H1 (cell line): ENCODE measurements around the gene BLOC1S3. TPM values are rescaled to one million over a fixed set of nuclear protein-coding genes. Genes with fewer than 3 reads are reported as not detected.

Source experiments
- CTCF ChIA-PET: fragments of 300-600 bp; sonication (Branson Sonifier 250); formaldehyde crosslinking; loops from one replicate; lab custom pipeline; 2021; ENCODE audit not compliant: partially characterized antibody; lab: Charles Lee
- POLR2A ChIA-PET: fragments of 300-600 bp; sonication (Branson Sonifier 250); formaldehyde crosslinking; loops from one replicate; lab custom pipeline; 2021; ENCODE audit warnings: inconsistent platforms; ENCODE audit not compliant: partially characterized antibody; lab: Charles Lee
- DNase-seq, 2 experiments: peaks; one replicate each; pipeline versions ENCODE4 v3.0.0 to v3.0.0-alpha.2; 2010 to 2022; ENCODE audit warnings: low spot score in 2 of 2, low read depth in 1 of 2, mixed read lengths in 1 of 2
- FAIRE-seq: peaks from 2 replicates; lab custom pipeline; 2011; peaks lifted over from hg19 to GRCh38; lab: Jason Lieb, UNC
- H2AFZ ChIP-seq: 2 replicates; pipeline ENCODE4 v1.8.1; 2012; ENCODE audit warnings: low read length, inconsistent platforms
- H2AK5ac ChIP-seq: 2 replicates; pipeline ENCODE4 v1.6.1; 2013; ENCODE audit warnings: low read depth, low read length
- H2BK120ac ChIP-seq: replicated peaks from 2 replicates; pipeline ENCODE3; 2013; ENCODE audit warnings: low read depth, low read length, inconsistent platforms
- H2BK12ac ChIP-seq: 2 replicates; pipeline ENCODE4 v1.6.1; 2013; ENCODE audit warnings: low read depth, low read length
- H2BK15ac ChIP-seq: 2 replicates; pipeline ENCODE4 v1.6.1; 2013; ENCODE audit warnings: low read length
- H2BK20ac ChIP-seq: 2 replicates; pipeline ENCODE4 v1.6.1; 2013; ENCODE audit warnings: low read length
- H2BK5ac ChIP-seq: 2 replicates; pipeline ENCODE4 v1.6.1; 2013; ENCODE audit warnings: low read depth, low read length
- H3K14ac ChIP-seq: 2 replicates; pipeline ENCODE4 v1.6.1; 2013; ENCODE audit warnings: inconsistent platforms; ENCODE audit not compliant: insufficient read length
- H3K18ac ChIP-seq: 2 replicates; pipeline ENCODE4 v1.6.1; 2013; ENCODE audit warnings: low read length; ENCODE audit errors: extremely low read depth
- H3K23ac ChIP-seq: 2 replicates; pipeline ENCODE4 v1.6.1; 2013; ENCODE audit warnings: inconsistent platforms; ENCODE audit not compliant: insufficient read length
- H3K23me2 ChIP-seq: 2 replicates; pipeline ENCODE4 v1.6.1; 2013; ENCODE audit warnings: low read depth, low read length
- H3K27ac ChIP-seq: 2 replicates; pipeline ENCODE4 v1.6.1; 2011; ENCODE audit warnings: low read depth, low read length, inconsistent platforms
- H3K27me3 ChIP-seq, 4 experiments: replicated peaks in 1 of 4; 1 replicate in 1 of 4; 2 replicates in 3 of 4; pipeline versions ENCODE4 v1.6.1 to v1.8.1; 2011 to 2013; ENCODE audit warnings: low read length in 3 of 4, mild to moderate bottlenecking in 3 of 4, inconsistent platforms in 2 of 4, mixed read lengths in 2 of 4, moderate library complexity in 1 of 4; ENCODE audit not compliant: control insufficient read depth in 3 of 4, insufficient read depth in 3 of 4; ENCODE audit errors: extremely low read depth in 1 of 4
- H3K36me3 ChIP-seq, 4 experiments: 2 replicates each; pipeline versions ENCODE4 v1.6.1 to v1.8.1; 2011 to 2013; ENCODE audit warnings: mild to moderate bottlenecking in 4 of 4, low read length in 3 of 4, moderate library complexity in 2 of 4, control low read depth in 1 of 4, inconsistent platforms in 1 of 4; ENCODE audit not compliant: insufficient read depth in 4 of 4, control insufficient read depth in 2 of 4
- H3K4ac ChIP-seq: replicated peaks from 2 replicates; pipeline ENCODE3; 2013; ENCODE audit warnings: low read length, low read depth, mixed read lengths, inconsistent platforms; ENCODE audit not compliant: insufficient read length
- H3K4me1 ChIP-seq, 4 experiments: replicated peaks in 1 of 4; 1 replicate in 1 of 4; 2 replicates in 3 of 4; pipeline versions ENCODE4 v1.6.1 to v1.8.1; 2011 to 2013; ENCODE audit warnings: low read length in 3 of 4, inconsistent platforms in 2 of 4, mixed read lengths in 1 of 4; ENCODE audit not compliant: insufficient read depth in 4 of 4, control insufficient read depth in 3 of 4
- H3K4me2 ChIP-seq, 2 experiments: 2 replicates each; pipeline versions ENCODE4 v1.6.1 to v1.8.1; 2011 to 2013; ENCODE audit warnings: low read depth in 2 of 2, low read length in 2 of 2, control low read depth in 1 of 2, inconsistent platforms in 1 of 2, mild to moderate bottlenecking in 1 of 2; ENCODE audit not compliant: insufficient read depth in 1 of 2
- H3K4me3 ChIP-seq, 4 experiments: fragments of 200-600, 300-600 bp in 1 of 4; sonication (generic), shearing (Covaris generic), sonication (Bioruptor Twin) in 1 of 4; 2 replicates each; pipeline versions ENCODE4 v1.5.1 to v1.8.1; 2011 to 2016; ENCODE audit warnings: low read length in 4 of 4, low read depth in 3 of 4, control low read depth in 2 of 4, inconsistent platforms in 2 of 4, mild to moderate bottlenecking in 2 of 4, mixed read lengths in 1 of 4, moderate library complexity in 1 of 4; ENCODE audit not compliant: insufficient read depth in 2 of 4; ENCODE audit errors: extremely low read depth in 1 of 4
- H3K56ac ChIP-seq: replicated peaks from 2 replicates; pipeline ENCODE3; 2013; ENCODE audit warnings: low read depth, mild to moderate bottlenecking, mixed read lengths, low read length, inconsistent platforms; ENCODE audit not compliant: insufficient read length
- H3K79me1 ChIP-seq: 2 replicates; pipeline ENCODE4 v1.6.1; 2013; ENCODE audit warnings: low read depth, low read length, control low read depth
- H3K79me2 ChIP-seq, 2 experiments: 2 replicates each; pipeline versions ENCODE4 v1.6.1 to v1.8.1; 2012 to 2013; ENCODE audit warnings: low read length in 2 of 2, mild to moderate bottlenecking in 2 of 2, inconsistent platforms in 1 of 2; ENCODE audit not compliant: insufficient read depth in 2 of 2, control insufficient read depth in 1 of 2
- H3K9ac ChIP-seq, 4 experiments: replicated peaks in 1 of 4; 1 replicate in 1 of 4; 2 replicates in 3 of 4; pipeline versions ENCODE4 v1.6.1 to v1.8.1; 2011 to 2013; ENCODE audit warnings: low read depth in 3 of 4, low read length in 3 of 4, control low read depth in 2 of 4, mild to moderate bottlenecking in 2 of 4, moderate library complexity in 2 of 4, inconsistent platforms in 1 of 4; ENCODE audit errors: extremely low read depth in 1 of 4
- H3K9me3 ChIP-seq, 2 experiments: 2 replicates each; pipeline versions ENCODE4 v1.6.1 to v1.8.1; 2012 to 2013; ENCODE audit warnings: mild to moderate bottlenecking in 2 of 2, moderate library complexity in 2 of 2, control low read depth in 1 of 2, inconsistent platforms in 1 of 2, low read depth in 1 of 2, low read length in 1 of 2, mixed read lengths in 1 of 2; ENCODE audit not compliant: insufficient read depth in 2 of 2
- H4K20me1 ChIP-seq, 2 experiments: replicated peaks in 1 of 2; 2 replicates each; pipeline versions ENCODE3 to v1.8.1; 2011 to 2013; ENCODE audit warnings: inconsistent platforms in 2 of 2, low read length in 2 of 2, mild to moderate bottlenecking in 1 of 2; ENCODE audit not compliant: insufficient read depth in 2 of 2, control insufficient read depth in 1 of 2
- H4K5ac ChIP-seq: 2 replicates; pipeline ENCODE4 v1.6.1; 2013; ENCODE audit warnings: low read length, low read depth, mixed read lengths, inconsistent platforms; ENCODE audit not compliant: insufficient read length
- H4K8ac ChIP-seq: 2 replicates; pipeline ENCODE4 v1.8.0; 2013; ENCODE audit warnings: mild to moderate bottlenecking, moderate library complexity, low read length, inconsistent platforms; ENCODE audit not compliant: insufficient read depth; ENCODE audit errors: extremely low read depth
- H4K91ac ChIP-seq: replicated peaks from 2 replicates; pipeline ENCODE3; 2013; ENCODE audit warnings: low read length, mixed read lengths, inconsistent platforms; ENCODE audit not compliant: insufficient read length
- BACH1 ChIP-seq: IDR thresholded peaks from 2 replicates; pipeline ENCODE4 v1.6.1; 2012; ENCODE audit warnings: low read length, improper control_type of control experiment
- CBX8 ChIP-seq: fragments of 300-800, 300-1000 bp; sonication (generic); IDR thresholded peaks from 2 replicates; pipeline ENCODE4 v1.7.1; 2016; ENCODE audit warnings: low read depth, low read length, borderline replicate concordance
- CEBPB ChIP-seq: IDR thresholded peaks from 2 replicates; pipeline ENCODE4 v1.6.1; 2012; ENCODE audit warnings: low read depth, low read length
- CHD2 ChIP-seq: IDR thresholded peaks from 2 replicates; pipeline ENCODE4 v1.6.1; 2012; ENCODE audit warnings: low read length, improper control_type of control experiment
- CREB1 ChIP-seq: IDR thresholded peaks from 2 replicates; pipeline ENCODE4 v1.6.1; 2012; ENCODE audit warnings: inconsistent platforms
- GTF2F1 ChIP-seq: IDR thresholded peaks from 2 replicates; pipeline ENCODE4 v1.6.1; 2012; ENCODE audit warnings: low read depth, low read length, improper control_type of control experiment, borderline replicate concordance
- KDM4A ChIP-seq: IDR thresholded peaks from one replicate; pipeline ENCODE4 v1.7.1; 2012; ENCODE audit warnings: low read depth, mild to moderate bottlenecking, moderate library complexity, low read length, inconsistent platforms; ENCODE audit not compliant: severe bottlenecking
- MAFK ChIP-seq: IDR thresholded peaks from 2 replicates; pipeline ENCODE4 v1.6.1; 2012; ENCODE audit warnings: low read depth, mild to moderate bottlenecking, improper control_type of control experiment, low read length
- SUZ12 ChIP-seq: fragments of 200-600 bp; sonication (generic); IDR thresholded peaks from 2 replicates; pipeline ENCODE4 v1.6.1; 2012; ENCODE audit warnings: mild to moderate bottlenecking, inconsistent platforms, low read length, moderate library complexity, mixed read lengths
- TAF7 ChIP-seq: optimal IDR thresholded peaks from 2 replicates; pipeline ENCODE3; 2011; ENCODE audit warnings: low read depth, mild to moderate bottlenecking, inconsistent platforms, low read length, moderate library complexity, borderline replicate concordance
- whole genome bisulfite sequencing, 2 experiments: shearing (Covaris generic) in 1 of 2; methylation state at CpG; one replicate each; pipeline versions ENCODE4 v1.1.6 to v1.1.7; 2013 to 2015; ENCODE audit warnings: low lambda C conversion rate in 2 of 2, mixed read lengths in 2 of 2, inconsistent platforms in 1 of 2, low coverage in 1 of 2, missing lambda C conversion rate in 1 of 2; ENCODE audit not compliant: insufficient replicate concordance in 2 of 2, insufficient coverage in 1 of 2, insufficient read length in 1 of 2; ENCODE audit errors: extremely low coverage in 1 of 2, missing lambda C conversion rate in 1 of 2; 5-methylcytosine and 5-hydroxymethylcytosine counted together
- polyA plus RNA-seq, 7 experiments: library from polyadenylated mRNA; depleted of rRNA in 3 of 7; stranded (reverse) in 5 of 7; unstranded in 2 of 7; fragments of >200 nt in 5 of 7; fragments of 200-250 nt in 2 of 7; gene quantifications; 1 replicate in 5 of 7; 2 replicates in 1 of 7; 4 replicates in 1 of 7; pipeline versions ENCODE4 v1.2.1 to v1.2.3, GENCODE V29; 2011 to 2013; ENCODE audit warnings: missing spikeins in 2 of 7, mixed read lengths in 2 of 7
- total RNA-seq: library from RNA; stranded (reverse); fragmentation: NEBNext Ultra II Directional; extraction: Animal tissue kit (Norgen Biotek cat#: 25700); gene quantifications from 2 replicates; pipeline ENCODE4 v1.2.1, GENCODE V29; 2021
- TF ChIP-seq, protein P1 (sequence below): IDR thresholded peaks from 2 replicates; pipeline ENCODE4 v1.6.1; 2012; ENCODE audit warnings: inconsistent platforms

BLOC1S3 gene
- total and polyA plus RNA-seq, 2 of the 8 experiments (the other 6 are each of a cell fraction or from before 2014, with no cell fraction given) = 6.0 to 6.1 TPM

DNA sequence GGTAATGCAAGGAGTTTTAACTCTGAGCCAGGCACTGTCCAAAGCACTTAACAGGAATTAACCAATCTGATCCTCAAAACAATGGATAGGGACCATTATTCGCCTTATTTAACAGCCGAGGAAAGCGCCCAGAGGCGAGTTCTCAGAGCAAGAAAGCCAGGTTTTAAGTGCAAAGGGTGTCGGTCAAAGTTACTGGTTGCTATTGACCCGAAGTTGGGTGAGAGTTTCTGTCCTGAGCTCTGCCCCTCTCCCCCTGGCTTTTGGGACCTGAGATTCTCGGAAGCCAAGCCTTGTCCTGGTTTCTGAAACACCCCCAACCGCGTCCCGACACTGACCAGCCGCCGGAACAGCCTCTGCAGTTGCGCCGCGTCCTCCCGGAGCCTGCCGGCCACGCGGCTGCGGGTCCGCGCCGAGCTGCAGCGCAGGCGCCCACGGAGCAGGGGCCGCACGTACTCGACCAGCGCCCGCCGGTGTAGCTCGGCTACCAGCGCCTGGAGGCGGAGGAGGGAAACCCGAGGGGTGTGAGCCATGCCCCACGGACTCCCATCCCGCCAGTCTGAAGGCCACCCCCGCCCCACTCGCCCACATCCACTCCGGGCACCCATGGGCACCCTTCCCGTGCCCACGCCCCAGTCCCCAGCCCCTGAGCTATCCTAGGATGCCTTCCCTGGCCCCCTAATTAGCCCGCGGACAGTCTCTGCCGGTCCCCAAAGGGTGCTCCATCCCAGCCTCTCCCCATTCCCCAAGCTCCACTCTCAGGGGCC, 38.8 kb downstream of the BLOC1S3 start:
- Histone ChIP-seq H4K5ac (no peak overlapping the region), H3K4ac (no peak overlapping the region), H4K8ac (no peak overlapping the region; the same call in 1 of the 2 replicates), H2BK20ac (no peak overlapping the region), H3K4me2 (peak overlapping the region; percentile 82 to 94), H3K27me3 (peaks cover 14 to 44% (median 37%) of the 10 kb centered on the region in 4 experiments), H3K18ac (peak overlapping the region; percentile 71; the same call in 1 of the 2 replicates), H3K9ac (no peak overlapping the region; a peak in 1 of 7 replicates), H2AK5ac (no peak overlapping the region), H4K91ac (no peak overlapping the region), H2BK12ac (peak overlapping the region; percentile 43; the same call in 1 of the 2 replicates), H3K4me3 (peak overlapping the region; percentile 34 to 64 (median 39)), H2BK120ac (no peak overlapping the region), H2BK15ac (peak overlapping the region; percentile 72; the same call in 1 of the 2 replicates), H3K14ac (no peak overlapping the region), H3K9me3 (no peaks in the 10 kb centered on the region; a peak in 1 of 4 replicates), H3K4me1 (peaks cover 0 to 13% (median 8%) of the 10 kb centered on the region in 4 experiments; a peak in 5 of 7 replicates), H3K23me2 (peaks cover 17% of the 10 kb centered on the region; the same call in 1 of the 2 replicates), H4K20me1 (no peaks in the 10 kb centered on the region), H3K79me2 (no peaks in the 10 kb centered on the region), H2AFZ (0 out of 2 replicates have a peak overlapping the region, but pooled peaks have one; percentile 3), H3K56ac (peak overlapping the region; percentile 16), H3K27ac (no peak overlapping the region), H2BK5ac (no peak overlapping the region), H3K79me1 (no peaks in the 10 kb centered on the region), H3K36me3 (no peaks in the 10 kb centered on the region; a peak in 1 of 8 replicates), H3K23ac (no peak overlapping the region)
- peak in 1 of 2 experiments; percentile 58 for DNase-seq
- ChIA-PET POLR2A (interaction anchor here (0.9 to 1.8 kb wide), 4 partner anchors 17 to 53 kb away, joined by 3 to 8 read pairs (median 6); no protein-coding TSS in a partner anchor), CTCF (interaction anchor here (0.6 to 3.5 kb wide), 8 partner anchors 11 to 90 kb away, joined by 3 to 14 read pairs (median 4); no protein-coding TSS in a partner anchor)
- 5% methylated on average over 44 of the region's 46 CpGs; no CpG with 5 or more reads in 1 of the 2 experiments for WGBS, 2 experiments
- no peak for FAIRE-seq
- TF ChIP-seq CHD2 (no peak), GTF2F1 (no peak), CEBPB (no peak), TAF7 (no peak), BACH1 (no peak), MAFK (no peak), CREB1 (no peak), SUZ12 (peak; percentile 97), CBX8 (no peak; the same call in 1 of the 2 replicates), KDM4A (peak; percentile 72)
- TF ChIP-seq, protein P1, sequence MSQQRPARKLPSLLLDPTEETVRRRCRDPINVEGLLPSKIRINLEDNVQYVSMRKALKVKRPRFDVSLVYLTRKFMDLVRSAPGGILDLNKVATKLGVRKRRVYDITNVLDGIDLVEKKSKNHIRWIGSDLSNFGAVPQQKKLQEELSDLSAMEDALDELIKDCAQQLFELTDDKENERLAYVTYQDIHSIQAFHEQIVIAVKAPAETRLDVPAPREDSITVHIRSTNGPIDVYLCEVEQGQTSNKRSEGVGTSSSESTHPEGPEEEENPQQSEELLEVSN = peak; percentile 39; the same call in 1 of the 2 replicates
